ENCODE measurements around the gene TSC22D2. TPM values are rescaled to one million over a fixed set of nuclear protein-coding genes. Genes with fewer than 3 reads are reported as not detected.

TSC22D2 gene
- total and polyA plus RNA-seq, 5 experiments from 2014 or later, result 6.3 to 28.9 (median 11.8) TPM

Other genes with a start within 250 kb of the TSC22D2 start
- 100 to 1,000 TPM; 114 to 118 TPM for gene SERP1, start 138.2 kb downstream of the TSC22D2 start, total RNA-seq
- 100 to 1,000 TPM; 121 to 165 (median 144) TPM for gene SERP1, start 138.2 kb downstream of the TSC22D2 start, polyA plus RNA-seq
- gene EIF2A, start 138.5 kb downstream of the TSC22D2 start, total RNA-seq, result 100 to 1,000 TPM; 103 to 120 TPM
- gene EIF2A, start 138.5 kb downstream of the TSC22D2 start, polyA plus RNA-seq, result 10 to 100 TPM; 47.7 to 67.2 (median 50.8) TPM
- gene SELENOT, start 195.0 kb downstream of the TSC22D2 start, total RNA-seq, result 10 to 100 TPM; 61.4 to 68.5 TPM
- 100 to 1,000 TPM; 142 to 267 (median 173) TPM for gene SELENOT, start 195.0 kb downstream of the TSC22D2 start, polyA plus RNA-seq

Data from naive thymus-derived CD8-positive, alpha-beta T cell (primary cell).